HG03139 (cell line): Measurements from ENCODE around the gene FRZB.
"Not testable (repeated sequence)": the region's sequence is repeated elsewhere in the genome, so short reads cannot be mapped to it uniquely, and the experiment has no call there.

Experiments used
- ATAC-seq: cut with Tn5 transposase; IDR thresholded peaks from one replicate; pipeline ENCODE4 v1.9.1; 2021; ENCODE audit not compliant: unreplicated experiment

Gene FRZB

GRCh38 chr2:182866461-182867406, at the start of gene FRZB:
Gene FRZB, minus strand, starts transcription at chr2:182866637. Its CDS starts 85 bp downstream, at chr2:182866552.
- no peak for ATAC-seq

GRCh38 chr2:182915369-182916326, 49.2 kb upstream of the FRZB start:
- ATAC-seq, result no peak

- no peak for ATAC-seq
Measured at GRCh38 chr2:182914852-182915251, 48.4 kb upstream of the FRZB start.

- no peak for ATAC-seq
Measured at GRCh38 chr2:182913064-182913463, 46.6 kb upstream of the FRZB start.

GRCh38 chr2:182912518-182912915, 46.1 kb upstream of the FRZB start:
- ATAC-seq, result no peak

- no peak for ATAC-seq
Measured at GRCh38 chr2:182911813-182912517, 45.5 kb upstream of the FRZB start.

GRCh38 chr2:182910965-182911364, 44.5 kb upstream of the FRZB start:
- ATAC-seq, result no peak

GRCh38 chr2:182907081-182907830, 40.8 kb upstream of the FRZB start:
- ATAC-seq, result no peak

GRCh38 chr2:182906454-182906853, 40.0 kb upstream of the FRZB start:
- peak; percentile 58 for ATAC-seq

GRCh38 chr2:182904844-182905243, 38.4 kb upstream of the FRZB start:
- no peak for ATAC-seq

- no peak for ATAC-seq
Measured at GRCh38 chr2:182903566-182903965, 37.1 kb upstream of the FRZB start.

- no peak for ATAC-seq
Measured at GRCh38 chr2:182901748-182902147, 35.3 kb upstream of the FRZB start.

- no peak for ATAC-seq
Measured at GRCh38 chr2:182898718-182899117, 32.3 kb upstream of the FRZB start.

GRCh38 chr2:182897137-182897536, 30.7 kb upstream of the FRZB start:
- no peak for ATAC-seq

GRCh38 chr2:182895798-182896197, 29.4 kb upstream of the FRZB start:
- ATAC-seq, result no peak

GRCh38 chr2:182895169-182895568, 28.7 kb upstream of the FRZB start:
- no peak for ATAC-seq

- ATAC-seq, result no peak
Measured at GRCh38 chr2:182894174-182894573, 27.7 kb upstream of the FRZB start.

- ATAC-seq, result no peak
Measured at GRCh38 chr2:182893666-182894065, 27.2 kb upstream of the FRZB start.

GRCh38 chr2:182893035-182893434, 26.6 kb upstream of the FRZB start:
- not testable (repeated sequence) for ATAC-seq

GRCh38 chr2:182891611-182892010, 25.2 kb upstream of the FRZB start:
- no peak for ATAC-seq
